ENCODE results near the gene GTSE1. TPM values are rescaled to one million over a fixed set of nuclear protein-coding genes. Genes with fewer than 3 reads are reported as not detected.

Gene GTSE1
- polyA plus RNA-seq, 2 of the 4 experiments (the other 2 are of a cell fraction), result 11.5 to 25.7 TPM

DNA sequence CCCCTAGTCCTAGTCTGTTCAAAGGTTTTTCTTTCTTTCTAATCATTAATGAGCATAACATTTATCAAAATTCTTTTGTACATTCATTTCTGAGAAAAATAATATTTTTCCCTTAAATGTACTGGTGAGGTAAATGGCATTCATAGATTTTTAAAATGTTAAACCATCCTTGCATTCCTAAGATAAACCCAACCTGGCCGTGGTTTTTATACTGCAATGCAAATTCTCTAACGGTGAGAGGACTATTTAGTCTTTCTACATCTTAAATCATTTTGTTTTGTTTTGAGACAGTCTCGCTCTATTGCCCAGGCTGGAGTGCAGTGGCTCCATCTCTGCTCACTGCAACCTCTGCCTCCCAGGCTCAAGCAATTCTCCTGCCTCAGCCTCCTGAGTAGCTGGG, 79.4 kb downstream of the GTSE1 start:
- ChIA-PET CTCF (interaction anchor here (2.3 to 4.0 kb wide), 2 partner anchors 9 to 166 kb away, joined by 11 to 18 read pairs; no protein-coding TSS in a partner anchor), POLR2A (no interaction called here)
- WGBS (ENCODE audit: missing lambda C conversion rate), result 97% methylated on average over 3 of the region's 3 CpGs
- H3K4me2 ChIP-seq, result no peak overlapping the region
- TF ChIP-seq POLR2AphosphoS2 (conservative IDR thresholded peaks at IDR 0.05; ENCODE audit: low read length) (no peak), SMC3 (IDR thresholded peaks at IDR 0.05) (no peak), ESRRA (IDR thresholded peaks at IDR 0.05; ENCODE audit: borderline replicate concordance, low read length) (no peak)
- ATAC-seq (no peak), FAIRE-seq (no peak), DNase-seq (ENCODE audit: low read depth in 1 of 2, low spot score in 1 of 2) (no peak)
- peak overlapping the region in 1 of 2 experiments; percentile 91; a peak in 3 of 6 replicates for H3K27ac ChIP-seq
- H3K4me3 ChIP-seq, result no peak overlapping the region
- H3K4me1 ChIP-seq, result peaks cover 47% of the 10 kb centered on the region
- peaks cover 16% of the 10 kb centered on the region for H3K9me3 ChIP-seq

DNA sequence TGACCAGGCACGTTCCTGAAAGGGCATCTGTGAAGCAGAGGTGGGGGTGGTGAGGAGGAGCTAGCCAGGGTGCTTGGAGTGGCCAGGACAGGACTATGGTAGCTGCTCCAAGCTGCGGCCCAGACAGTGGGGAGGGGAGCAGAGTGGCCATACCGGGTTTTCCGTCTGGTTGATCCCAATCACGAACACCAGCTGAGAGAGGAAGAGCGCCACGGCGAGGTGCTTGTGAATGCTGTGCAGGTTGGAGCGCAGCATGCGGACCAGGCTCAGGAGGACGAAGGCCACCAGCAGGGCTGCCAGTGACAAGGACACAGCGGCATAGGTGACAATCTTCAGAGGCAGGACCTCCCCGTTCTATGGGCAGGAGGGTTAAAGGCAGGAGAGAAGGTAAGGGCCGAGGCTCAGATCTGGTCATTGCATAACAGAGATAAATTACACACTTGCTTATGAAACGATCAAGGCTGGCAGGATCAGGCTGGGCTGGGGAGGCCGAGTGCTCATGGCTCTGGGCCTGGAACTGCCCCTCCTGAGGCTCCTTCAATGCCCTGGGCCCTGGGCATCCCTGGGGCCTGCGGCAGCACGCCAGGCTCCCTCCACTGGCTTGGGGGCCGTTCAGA, 80.3 kb downstream of the GTSE1 start:
- H3K27ac ChIP-seq, result peak overlapping the region; percentile 91 to 93
- no peak overlapping the region for H3K4me3 ChIP-seq
- ATAC-seq (peak; percentile 25 to 26; a peak in 3 of 6 replicates), FAIRE-seq (no peak), DNase-seq (ENCODE audit: low read depth in 1 of 2, low spot score in 1 of 2) (no peak)
- no peak for TF ChIP-seq NPAS2 (CRISPR knock-in tag; IDR thresholded peaks at IDR 0.05; ENCODE audit: borderline replicate concordance)
- TF ChIP-seq JUNB (IDR thresholded peaks at IDR 0.05), result no peak
- TF ChIP-seq ELK1 (IDR thresholded peaks at IDR 0.05; ENCODE audit: low read depth, low read length), result no peak
- TF ChIP-seq, protein P1, sequence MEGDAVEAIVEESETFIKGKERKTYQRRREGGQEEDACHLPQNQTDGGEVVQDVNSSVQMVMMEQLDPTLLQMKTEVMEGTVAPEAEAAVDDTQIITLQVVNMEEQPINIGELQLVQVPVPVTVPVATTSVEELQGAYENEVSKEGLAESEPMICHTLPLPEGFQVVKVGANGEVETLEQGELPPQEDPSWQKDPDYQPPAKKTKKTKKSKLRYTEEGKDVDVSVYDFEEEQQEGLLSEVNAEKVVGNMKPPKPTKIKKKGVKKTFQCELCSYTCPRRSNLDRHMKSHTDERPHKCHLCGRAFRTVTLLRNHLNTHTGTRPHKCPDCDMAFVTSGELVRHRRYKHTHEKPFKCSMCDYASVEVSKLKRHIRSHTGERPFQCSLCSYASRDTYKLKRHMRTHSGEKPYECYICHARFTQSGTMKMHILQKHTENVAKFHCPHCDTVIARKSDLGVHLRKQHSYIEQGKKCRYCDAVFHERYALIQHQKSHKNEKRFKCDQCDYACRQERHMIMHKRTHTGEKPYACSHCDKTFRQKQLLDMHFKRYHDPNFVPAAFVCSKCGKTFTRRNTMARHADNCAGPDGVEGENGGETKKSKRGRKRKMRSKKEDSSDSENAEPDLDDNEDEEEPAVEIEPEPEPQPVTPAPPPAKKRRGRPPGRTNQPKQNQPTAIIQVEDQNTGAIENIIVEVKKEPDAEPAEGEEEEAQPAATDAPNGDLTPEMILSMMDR (IDR thresholded peaks at IDR 0.05), result no peak
- no peak for TF ChIP-seq TP53 (CRISPR knock-in tag; IDR thresholded peaks at IDR 0.05)
- peak overlapping the region; percentile 89 for H3K4me2 ChIP-seq
- 88% methylated on average over 15 of the region's 19 CpGs for WGBS (ENCODE audit: missing lambda C conversion rate)
- ChIA-PET CTCF (interaction anchor here (0.7 to 4.0 kb wide), 6 partner anchors 10 to 187 kb away, joined by 3 to 18 read pairs (median 7); no protein-coding TSS in a partner anchor), POLR2A (no interaction called here)
- H3K9me3 ChIP-seq, result peaks cover 16% of the 10 kb centered on the region
- peaks cover 51% of the 10 kb centered on the region for H3K4me1 ChIP-seq

DNA sequence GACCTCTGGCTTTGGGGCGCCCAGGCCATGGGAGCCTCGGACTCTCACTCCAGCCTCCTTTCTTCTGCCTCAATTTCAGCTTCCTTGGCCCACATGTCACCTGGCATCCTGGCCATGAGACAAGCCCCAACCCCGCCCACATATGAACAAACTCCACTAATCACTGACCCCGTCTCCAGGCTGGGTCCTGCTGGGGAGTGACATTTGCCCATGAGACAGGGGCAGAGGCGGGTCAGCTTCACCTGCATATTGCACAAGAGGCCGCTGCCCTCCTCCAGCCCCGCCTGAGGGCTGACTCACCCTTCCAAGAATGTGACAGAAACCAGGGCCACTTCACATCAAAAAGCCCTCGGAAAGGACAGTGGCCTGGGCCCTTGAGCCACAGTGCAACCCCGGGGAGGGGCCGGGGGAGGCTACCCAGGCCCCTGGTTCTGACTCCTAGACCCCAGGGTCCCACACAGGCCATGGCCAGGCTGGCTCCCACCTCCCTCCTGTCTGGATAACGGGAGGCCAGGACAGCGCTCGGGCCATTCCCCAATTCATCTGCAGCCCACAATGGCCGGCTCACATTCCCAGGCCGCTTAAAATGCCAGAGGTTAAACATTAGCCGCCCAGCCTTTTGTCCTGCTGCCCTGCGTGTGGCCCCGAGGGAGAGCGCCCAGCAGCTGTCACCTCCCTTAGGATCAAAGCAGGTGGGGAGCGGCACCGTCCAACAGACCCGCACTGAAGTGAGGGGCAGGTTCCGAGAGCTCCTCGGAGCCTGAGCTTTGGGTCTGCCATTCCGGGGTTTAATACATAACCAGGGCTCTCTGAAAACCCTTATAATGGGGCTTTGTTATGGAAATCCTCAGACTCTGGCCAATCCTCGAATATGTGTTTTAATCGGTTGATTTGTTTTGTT, 81.1 kb downstream of the GTSE1 start:
- H3K9me3 ChIP-seq, result peaks cover 16% of the 10 kb centered on the region
- ATAC-seq, result peak; percentile 74 to 82
- ChIA-PET CTCF (interaction anchor here (0.7 to 4.0 kb wide), 6 partner anchors 11 to 186 kb away, joined by 3 to 18 read pairs (median 7); no protein-coding TSS in a partner anchor), POLR2A (no interaction called here)
- FAIRE-seq, result no peak
- WGBS (ENCODE audit: missing lambda C conversion rate), result 6% methylated on average over 16 of the region's 27 CpGs
- peaks cover 51% of the 10 kb centered on the region for H3K4me1 ChIP-seq
- peak overlapping the region; percentile 89 for H3K4me2 ChIP-seq
- peak; percentile 89 to 92 for DNase-seq (ENCODE audit: low read depth in 1 of 2, low spot score in 1 of 2)
- H3K27ac ChIP-seq, result peak overlapping the region; percentile 91 to 93
- H3K4me3 ChIP-seq, result no peak overlapping the region
- TF ChIP-seq ZSCAN20 (CRISPR knock-in tag; IDR thresholded peaks at IDR 0.05) (no peak), RNF2 (IDR thresholded peaks at IDR 0.05; ENCODE audit: borderline replicate concordance, low read depth) (no peak), FOSL2 (IDR thresholded peaks at IDR 0.05) (peak; percentile 64), FOSL2 (CRISPR knock-in tag; IDR thresholded peaks at IDR 0.05) (peak; percentile 88), HDAC2 (IDR thresholded peaks at IDR 0.05) (no peak), CEBPB (IDR thresholded peaks at IDR 0.05) (peak; percentile 91 to 99), PHF8 (IDR thresholded peaks at IDR 0.05; ENCODE audit: borderline replicate concordance, low read depth) (no peak), JUNB (IDR thresholded peaks at IDR 0.05) (peak; percentile 46; the same call in 1 of the 2 replicates), JUN (IDR thresholded peaks at IDR 0.05) (peak; percentile 73 to 82; a peak in 3 of 5 replicates), BCL3 (IDR thresholded peaks at IDR 0.05) (0 out of 3 replicates have a peak, but pooled peaks have one; percentile 24), NFE2L2 (conservative IDR thresholded peaks at IDR 0.05; ENCODE audit: low read length) (no peak), ZFP36 (IDR thresholded peaks at IDR 0.05; ENCODE audit: borderline replicate concordance, partially characterized antibody) (no peak), EP300 (IDR thresholded peaks at IDR 0.05) (peak; percentile 23 to 69; a peak in 2 of 5 replicates)
- TF ChIP-seq, protein P2, sequence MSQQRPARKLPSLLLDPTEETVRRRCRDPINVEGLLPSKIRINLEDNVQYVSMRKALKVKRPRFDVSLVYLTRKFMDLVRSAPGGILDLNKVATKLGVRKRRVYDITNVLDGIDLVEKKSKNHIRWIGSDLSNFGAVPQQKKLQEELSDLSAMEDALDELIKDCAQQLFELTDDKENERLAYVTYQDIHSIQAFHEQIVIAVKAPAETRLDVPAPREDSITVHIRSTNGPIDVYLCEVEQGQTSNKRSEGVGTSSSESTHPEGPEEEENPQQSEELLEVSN (IDR thresholded peaks at IDR 0.05; ENCODE audit: borderline replicate concordance, low read depth), result 0 out of 2 replicates have a peak, but pooled peaks have one; percentile 43
- TF ChIP-seq, protein P3, sequence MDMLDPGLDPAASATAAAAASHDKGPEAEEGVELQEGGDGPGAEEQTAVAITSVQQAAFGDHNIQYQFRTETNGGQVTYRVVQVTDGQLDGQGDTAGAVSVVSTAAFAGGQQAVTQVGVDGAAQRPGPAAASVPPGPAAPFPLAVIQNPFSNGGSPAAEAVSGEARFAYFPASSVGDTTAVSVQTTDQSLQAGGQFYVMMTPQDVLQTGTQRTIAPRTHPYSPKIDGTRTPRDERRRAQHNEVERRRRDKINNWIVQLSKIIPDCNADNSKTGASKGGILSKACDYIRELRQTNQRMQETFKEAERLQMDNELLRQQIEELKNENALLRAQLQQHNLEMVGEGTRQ (IDR thresholded peaks at IDR 0.05), result no peak
- TF ChIP-seq, protein P4, sequence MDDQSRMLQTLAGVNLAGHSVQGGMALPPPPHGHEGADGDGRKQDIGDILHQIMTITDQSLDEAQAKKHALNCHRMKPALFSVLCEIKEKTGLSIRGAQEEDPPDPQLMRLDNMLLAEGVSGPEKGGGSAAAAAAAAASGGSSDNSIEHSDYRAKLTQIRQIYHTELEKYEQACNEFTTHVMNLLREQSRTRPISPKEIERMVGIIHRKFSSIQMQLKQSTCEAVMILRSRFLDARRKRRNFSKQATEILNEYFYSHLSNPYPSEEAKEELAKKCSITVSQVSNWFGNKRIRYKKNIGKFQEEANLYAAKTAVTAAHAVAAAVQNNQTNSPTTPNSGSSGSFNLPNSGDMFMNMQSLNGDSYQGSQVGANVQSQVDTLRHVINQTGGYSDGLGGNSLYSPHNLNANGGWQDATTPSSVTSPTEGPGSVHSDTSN (IDR thresholded peaks at IDR 0.05), result peak; percentile 75; the same call in 1 of the 2 replicates
- TF ChIP-seq, protein P5, sequence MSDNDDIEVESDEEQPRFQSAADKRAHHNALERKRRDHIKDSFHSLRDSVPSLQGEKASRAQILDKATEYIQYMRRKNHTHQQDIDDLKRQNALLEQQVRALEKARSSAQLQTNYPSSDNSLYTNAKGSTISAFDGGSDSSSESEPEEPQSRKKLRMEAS (IDR thresholded peaks at IDR 0.05), result peak; percentile 82
